HG02852 (cell line): ENCODE measurements around the gene TNNT1.
"Not testable (repeated sequence)": the region's sequence is repeated elsewhere in the genome, so short reads cannot be mapped to it uniquely, and the experiment has no call there.

ENCODE experiments used
- ATAC-seq: cut with Tn5 transposase; IDR thresholded peaks from one replicate; pipeline ENCODE4 v1.9.1; 2021; ENCODE audit warnings: mild to moderate bottlenecking, moderate library complexity; ENCODE audit not compliant: unreplicated experiment

The TNNT1 gene

DNA sequence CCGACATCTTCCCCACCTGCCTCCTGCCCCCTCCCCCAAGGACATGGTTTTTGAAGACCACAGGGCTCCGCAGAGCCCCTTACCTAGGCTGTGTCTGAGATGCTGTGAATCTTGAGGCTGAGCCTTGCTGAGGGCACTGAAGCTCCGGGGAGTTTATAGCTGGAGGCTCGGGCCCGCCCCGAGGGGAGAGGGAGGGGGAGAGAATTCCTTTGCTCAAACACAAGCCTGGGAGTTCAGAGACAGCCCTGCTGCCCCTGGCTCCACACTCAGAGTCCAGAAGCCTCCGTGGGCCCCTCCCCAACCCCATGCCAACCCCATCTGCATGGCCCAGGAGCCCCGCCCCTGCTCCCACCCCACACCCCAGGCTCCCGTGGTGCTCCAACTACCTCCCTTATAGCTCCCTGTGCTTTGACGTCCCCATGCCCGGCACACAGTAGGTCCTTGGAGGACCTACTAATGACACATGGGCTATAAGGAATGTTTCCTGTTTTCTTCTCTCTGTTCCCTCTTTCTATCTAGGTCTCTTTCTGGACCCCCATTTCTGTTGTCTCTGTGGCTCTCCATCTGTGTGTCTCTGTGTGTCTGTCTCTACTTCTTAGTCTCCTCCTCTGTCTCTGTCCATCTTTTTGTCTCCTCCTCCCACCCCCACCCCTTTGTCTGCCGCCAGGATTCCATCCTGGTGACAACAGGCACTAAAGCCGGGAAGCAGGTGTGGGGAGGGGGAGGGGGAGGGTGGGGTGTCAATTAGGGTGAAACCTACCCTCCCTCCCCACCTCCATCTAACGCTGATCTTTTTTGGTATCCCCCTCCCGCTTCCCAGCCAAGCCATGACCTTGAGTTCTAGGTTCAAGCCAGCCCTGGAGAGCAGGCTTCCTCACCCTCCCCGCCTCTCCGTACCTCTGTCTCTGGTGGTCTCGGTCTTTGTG, at the start of gene TNNT1:
TSS of gene TNNT1 (minus strand) at position 129 of the 926 bp plus-strand sequence. CDS start 2,049 bp downstream, outside the sequence.
- ATAC-seq: no peak

DNA sequence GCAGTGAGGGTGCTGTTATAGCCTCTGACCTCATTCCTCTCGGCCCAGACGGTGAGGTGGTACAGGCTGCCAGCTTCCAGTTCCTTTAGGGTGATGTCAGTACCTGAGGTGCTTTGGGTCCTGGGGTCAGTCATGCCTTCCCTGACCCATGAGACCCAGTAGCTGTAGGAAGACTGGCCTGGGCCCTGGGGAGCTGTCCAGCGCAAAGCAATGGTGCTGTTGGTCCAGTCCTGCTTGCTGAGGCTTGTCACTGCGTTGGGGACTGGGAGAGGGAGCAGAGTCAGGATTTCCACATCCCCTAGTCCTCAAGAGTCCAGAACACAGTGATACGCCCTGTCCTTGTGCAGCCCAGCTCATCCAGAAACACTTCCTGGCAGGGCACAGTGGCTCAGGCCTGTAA, 49.6 kb upstream of the TNNT1 start:
- ATAC-seq: no peak

DNA sequence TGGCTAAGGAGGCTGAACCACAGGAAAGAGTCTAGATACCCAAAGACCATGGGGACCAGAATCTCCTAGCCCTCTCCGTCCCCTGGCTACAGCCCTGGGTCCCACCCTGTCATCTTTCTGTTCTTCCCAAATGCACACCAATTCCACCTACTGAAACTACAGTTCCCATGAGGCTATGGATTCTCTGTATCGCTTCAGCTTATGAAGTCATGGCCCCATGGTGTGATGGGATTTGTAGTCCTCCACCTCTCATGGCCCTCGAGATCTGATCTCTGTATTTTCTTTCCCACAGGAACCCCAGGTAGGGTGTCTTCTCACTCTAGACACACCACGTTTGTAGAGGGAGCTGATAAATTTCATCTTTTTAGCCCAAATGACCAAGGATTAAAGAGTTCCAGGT, 48.5 kb upstream of the TNNT1 start:
- ATAC-seq: no peak

DNA sequence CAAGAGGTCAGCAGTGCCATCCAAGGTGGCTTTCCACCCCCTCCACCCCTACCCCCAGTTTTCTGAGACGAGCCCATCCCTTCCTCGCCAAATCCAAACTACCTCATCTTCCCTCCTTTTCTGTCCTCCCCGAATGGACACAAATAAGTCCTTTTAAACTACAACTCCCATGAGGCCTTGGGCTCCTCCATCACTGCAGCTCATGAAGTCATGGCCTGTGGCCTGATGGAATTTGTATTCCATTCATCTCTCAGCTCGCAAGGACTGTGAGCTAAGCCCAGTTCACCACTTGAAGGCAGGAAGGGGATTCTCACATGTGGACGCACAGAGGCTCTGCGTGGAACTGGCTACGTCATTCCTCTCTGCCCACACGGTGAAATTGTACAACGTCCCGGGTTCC, 47.8 kb upstream of the TNNT1 start:
- no peak for ATAC-seq

GRCh38 chr19:55193481-55193880, 44.5 kb upstream of the TNNT1 start:
- ATAC-seq: no peak

DNA sequence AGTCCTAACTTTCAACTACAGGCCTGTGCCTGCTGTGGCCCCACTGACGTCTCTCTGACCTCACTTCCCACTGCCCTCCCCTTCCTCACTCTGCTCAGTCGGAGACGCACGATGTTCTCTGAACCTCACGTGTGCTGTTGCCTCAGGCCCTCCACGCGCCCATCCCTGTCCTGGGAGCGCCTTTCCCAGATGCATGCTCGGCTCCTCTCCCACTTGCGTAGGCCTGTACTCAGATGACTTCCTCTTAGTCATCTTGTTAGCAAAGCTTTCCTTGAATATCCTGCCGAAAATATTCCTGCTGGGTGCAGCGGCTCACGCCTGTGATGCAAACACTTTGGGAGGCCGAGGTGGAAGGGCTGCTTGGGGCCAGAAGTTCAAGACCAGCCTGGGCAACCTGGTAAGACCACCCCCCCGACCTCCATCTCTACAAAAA, 40.4 kb upstream of the TNNT1 start:
- ATAC-seq: no peak

DNA sequence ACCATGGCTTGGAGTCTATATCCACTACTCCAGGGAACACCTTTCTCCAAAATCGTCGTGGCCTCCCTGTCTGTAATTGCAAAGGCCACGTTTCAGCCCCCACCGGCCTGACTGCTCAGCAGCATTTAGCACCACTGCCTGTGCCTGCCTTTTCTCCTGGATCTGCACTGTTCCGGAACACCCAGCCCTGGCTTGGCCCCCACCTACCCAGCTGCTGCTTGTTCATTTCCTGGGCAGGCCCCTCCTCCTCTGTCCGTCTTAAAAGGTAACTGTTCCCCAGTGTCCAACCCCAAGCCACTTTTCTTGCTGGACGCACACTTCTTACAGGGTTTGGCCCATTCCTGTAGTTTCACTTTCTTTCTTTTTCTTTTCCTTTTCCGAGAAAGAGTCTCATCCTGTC, 39.6 kb upstream of the TNNT1 start:
- no peak for ATAC-seq

DNA sequence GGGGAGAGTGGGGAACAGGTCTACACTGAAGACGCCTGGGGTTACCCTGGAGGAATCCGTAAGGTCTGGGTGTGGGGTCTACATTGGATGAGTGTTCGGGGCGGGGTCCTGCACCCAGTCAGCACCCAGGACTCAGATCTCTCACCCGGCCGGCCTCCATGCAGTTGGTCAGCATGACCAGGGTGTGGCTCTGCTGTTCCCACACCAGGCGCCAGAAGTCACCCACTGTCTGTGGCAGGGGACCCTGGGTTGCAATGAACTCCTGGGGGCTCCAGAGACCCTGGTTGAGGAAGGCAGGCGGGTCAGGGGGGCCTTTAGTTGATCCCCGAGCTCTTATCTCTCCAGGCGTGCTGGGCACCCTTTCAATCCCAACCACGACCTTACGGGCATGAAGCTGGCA, 37.1 kb upstream of the TNNT1 start:
- ATAC-seq: no peak

DNA sequence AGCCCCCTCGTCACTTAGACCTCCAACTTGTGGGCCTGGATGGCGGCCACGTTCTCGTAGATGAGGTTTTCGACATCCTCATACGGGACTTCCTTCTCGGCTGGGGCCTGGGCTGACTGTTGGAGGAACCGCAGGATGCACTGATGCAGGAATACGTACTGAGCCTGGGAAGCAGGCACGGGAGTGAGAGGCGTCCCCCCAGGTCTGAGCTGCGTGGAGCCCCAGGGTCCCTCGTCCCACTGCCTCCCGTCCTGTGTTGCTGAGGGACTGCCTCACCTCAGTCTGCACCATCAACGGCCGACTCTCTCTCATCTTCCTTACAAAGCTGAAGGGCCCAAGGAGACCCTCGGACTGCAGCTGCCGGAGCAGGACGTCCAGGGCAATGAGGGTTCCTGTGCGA, 32.7 kb upstream of the TNNT1 start:
- no peak for ATAC-seq

DNA sequence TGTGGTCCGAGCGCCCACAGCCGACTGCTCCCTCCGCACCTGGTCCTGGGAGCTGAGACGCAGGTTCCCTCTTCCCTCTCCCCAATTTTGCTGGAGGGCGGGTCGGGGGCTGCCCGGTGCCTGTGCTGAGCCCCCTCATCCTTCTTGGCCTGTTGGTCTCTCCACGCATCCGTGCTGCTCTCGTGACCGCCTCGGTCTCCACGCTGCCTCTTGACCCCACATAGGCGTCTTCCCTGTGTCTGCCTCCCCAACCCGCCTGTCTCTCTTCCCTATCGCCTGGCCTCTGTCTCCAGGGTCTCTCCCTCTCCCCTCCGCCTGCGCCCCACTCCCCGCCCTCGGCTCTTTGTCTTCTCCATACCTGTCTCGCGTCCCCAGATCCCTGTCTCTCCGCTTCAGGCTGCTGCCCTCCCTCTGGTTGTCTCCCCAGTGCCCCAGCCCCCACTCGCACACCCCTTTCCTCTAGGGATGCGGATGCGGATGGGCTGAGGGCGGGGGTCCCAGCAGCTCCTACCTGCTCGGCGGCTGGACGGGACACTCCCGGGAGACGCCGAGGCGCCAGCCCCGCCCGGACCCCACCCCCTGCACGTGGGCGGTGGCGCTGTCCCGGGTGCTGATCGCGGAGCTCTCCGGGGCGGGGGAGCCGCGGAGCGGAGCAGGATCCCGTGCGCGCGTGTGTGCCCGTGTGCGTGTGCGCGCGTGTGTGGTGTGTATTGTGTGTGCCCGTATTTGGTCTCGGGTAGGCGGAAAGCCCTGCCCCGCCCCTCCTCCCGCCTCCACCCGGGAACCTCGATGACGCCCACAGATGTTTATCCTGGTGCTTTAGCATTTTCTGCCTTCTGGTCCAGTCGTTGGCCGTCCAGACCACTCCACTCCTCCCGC, 30.8 kb upstream of the TNNT1 start, which contains the start of gene SYT5:
TSS of gene SYT5 (minus strand) at position 684 of the 879 bp plus-strand sequence. CDS start 1,248 bp downstream, outside the sequence.
- ATAC-seq: no peak

DNA sequence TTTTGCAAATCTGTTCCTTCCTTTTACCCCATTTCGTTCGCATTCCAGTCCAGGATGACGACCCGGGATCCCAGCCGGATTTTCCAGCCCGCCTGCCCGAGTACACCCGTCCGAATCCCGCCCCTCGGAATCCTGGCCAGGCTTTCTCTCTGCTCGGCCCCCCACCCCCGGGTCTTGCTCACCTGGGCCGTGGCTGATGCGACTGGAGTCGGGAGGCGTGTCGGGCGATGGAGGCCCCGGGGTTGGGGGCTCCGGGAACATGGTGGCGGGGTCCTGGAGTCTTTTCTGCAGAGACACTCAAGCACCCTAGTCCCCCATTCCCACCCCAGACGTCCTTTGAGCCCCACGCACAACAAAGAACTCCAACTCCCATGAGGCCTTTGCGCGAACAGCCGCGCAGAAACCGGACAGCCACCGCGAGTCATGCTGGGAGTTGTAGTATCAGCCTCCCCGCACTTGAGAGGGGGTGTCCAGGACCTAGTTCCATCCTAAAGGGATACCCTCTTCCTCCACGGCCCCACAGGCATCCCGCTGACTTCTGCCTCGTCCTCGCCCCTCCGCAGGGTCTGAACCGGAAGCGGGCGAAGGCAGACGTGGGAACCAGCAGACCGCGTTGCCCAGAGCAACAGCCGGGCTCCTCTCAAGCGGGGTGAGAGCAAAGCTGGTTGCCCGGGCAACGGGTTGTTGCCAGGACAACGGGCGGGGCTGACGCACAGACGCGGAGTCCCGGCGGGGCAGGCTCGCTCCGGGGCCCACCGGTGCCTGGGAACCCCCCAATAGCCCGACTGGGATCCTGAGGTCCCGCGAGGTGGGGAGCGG, 30.0 kb upstream of the TNNT1 start:
- no peak for ATAC-seq

DNA sequence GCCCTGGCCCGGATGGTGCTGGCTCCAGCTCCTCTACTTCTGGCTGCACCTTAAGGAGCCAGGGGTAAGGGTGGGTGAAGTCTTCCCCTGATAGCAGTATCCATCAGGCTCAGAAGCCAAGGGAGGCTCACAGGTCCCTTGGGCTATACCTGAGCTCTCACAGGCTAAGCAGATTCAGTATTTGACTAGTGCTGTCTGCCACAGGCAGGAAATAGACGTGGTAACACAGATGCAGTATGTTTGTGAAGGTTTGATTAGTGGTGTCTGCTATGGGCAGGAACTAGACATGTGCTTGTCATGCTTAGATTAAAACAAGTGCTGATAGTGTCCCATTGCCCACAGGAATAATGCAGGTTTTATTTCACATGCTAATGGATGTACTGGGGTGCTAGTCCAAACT, 27.1 kb upstream of the TNNT1 start:
- no peak for ATAC-seq

DNA sequence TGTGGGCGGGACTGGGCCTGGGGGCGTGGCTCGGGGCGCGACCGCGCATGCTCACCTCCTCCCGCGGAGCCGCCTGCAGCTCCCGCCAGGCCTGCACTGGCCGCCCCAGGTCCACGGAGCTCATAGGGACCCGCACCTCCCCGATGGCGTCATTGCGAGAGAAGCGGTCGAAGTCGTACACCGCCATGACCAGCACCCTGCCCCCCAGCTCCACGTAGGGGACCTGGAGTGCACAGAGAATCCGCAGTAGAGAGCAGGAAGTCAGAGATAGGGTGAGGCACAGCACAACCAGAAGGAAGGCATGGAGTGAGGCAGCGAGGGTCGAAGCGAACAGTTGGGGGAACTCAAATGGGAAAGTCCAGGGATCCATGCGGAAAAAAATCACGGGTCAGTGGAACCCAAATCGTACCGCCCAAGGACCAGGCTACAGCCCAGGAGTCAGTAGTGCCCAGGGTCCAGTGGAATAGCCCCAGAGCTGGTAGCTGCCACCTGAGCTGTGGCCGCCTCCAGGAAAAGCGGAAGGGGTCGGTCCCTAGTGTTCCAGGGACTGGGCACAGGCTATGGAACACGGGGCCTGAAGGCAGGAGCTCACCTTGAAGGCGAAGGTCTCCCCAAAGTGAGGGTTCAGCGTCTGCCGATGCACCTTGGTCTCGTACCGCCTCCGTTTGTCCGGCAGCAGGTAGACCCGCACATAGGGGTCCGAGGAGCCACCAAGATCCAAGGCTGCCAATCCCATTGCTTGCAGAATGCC, 26.3 kb upstream of the TNNT1 start:
- ATAC-seq: no peak

DNA sequence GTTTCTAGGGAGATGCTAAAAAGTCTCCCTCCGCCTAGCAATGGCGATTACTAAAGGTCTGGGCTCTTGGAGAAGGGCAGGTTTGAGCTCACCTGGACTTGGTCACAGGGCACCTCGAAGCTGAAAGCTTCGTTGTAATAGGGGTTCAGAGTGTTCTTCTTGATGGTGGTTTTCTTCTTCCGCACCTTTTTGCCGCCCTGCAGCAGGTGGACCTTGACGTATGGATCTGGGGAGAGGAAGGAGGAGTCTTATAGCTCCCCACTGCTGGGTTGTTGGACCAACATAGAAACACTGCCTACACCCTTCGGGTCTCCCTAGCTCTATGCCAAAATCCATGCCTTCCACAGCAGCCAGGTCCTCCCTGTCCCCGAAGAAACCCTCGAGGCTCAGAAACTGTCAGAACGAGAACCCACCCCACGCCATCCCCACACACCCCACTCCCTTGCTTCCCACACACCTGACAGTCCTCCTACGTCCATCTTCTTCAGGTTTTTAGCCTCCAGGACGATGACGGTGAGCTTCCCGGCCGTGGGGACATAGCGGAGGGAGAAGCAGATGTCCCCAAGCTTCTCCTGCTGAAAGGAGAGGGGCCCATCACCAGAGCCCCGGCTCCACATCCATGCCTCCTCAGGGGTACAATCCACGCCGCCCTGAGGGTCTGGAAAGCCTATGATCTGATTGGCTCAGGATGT, 25.6 kb upstream of the TNNT1 start:
- no peak for ATAC-seq

GRCh38 chr19:55173714-55174409, 24.9 kb upstream of the TNNT1 start:
- no peak for ATAC-seq

DNA sequence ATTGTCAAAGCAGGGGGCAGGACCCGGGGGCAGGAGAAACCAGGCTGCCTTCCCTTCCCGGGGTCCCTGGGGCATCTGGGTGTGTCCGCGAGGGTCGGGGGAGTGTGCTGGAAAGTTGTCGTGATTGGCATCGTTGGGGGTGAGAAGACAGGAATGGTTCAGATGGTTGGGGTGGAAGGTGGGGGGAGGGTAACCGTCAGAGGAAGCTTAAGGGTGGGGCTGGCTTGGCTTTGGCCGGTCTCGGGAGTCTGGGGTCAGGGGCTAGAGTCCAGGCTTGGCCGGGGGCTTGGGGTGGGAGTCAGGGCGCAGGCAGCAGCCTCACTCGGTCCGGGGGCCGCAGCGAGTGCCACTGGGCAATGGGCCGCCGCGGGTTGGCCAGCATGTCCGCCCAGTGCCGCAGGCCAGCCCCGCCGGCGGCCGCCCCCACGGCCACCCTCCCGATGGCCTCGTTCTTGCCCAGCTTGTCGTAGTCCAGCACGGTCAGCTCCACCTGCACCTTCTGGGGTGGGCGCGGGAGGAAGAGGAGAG, 24.2 kb upstream of the TNNT1 start:
- ATAC-seq: no peak

DNA sequence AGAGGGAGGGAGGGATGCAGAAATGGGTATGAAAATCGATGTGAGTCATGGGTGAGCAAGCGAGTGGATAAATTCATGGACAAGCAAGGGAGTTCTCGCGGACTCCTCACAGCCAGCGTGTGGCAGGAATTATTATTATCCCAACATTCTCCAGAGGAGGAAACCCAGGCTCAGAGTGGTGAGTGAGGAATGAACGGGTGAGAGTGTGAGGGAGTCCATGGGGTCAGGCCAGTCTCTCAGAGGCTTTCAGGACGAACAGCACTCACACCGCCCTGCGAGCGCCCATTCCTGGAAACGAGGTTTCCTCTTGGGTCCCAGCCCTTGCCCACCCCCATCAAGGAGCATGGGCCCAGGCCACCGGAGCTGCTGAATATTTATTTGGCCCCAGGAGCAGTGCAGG, 23.7 kb upstream of the TNNT1 start:
- ATAC-seq: no peak

- ATAC-seq: not testable (repeated sequence)
Observed at GRCh38 chr19:55172318-55172717, 23.3 kb upstream of the TNNT1 start.

- ATAC-seq: no peak
Observed at GRCh38 chr19:55171440-55171839, 22.4 kb upstream of the TNNT1 start.
